Measurements from ENCODE around the gene AKT1.

GRCh38 chr14:104754213-104754851, 41.2 kb downstream of the AKT1 start:
- TF ChIP-seq EZH2phosphoT487 (IDR thresholded peaks at IDR 0.05; ENCODE audit: insufficient read depth, low read depth) (no peak), EZH2 (IDR thresholded peaks at IDR 0.05; ENCODE audit: insufficient read depth, poor library complexity, severe bottlenecking) (no peak)
